ENCODE data around the gene OR1N1.

DNA sequence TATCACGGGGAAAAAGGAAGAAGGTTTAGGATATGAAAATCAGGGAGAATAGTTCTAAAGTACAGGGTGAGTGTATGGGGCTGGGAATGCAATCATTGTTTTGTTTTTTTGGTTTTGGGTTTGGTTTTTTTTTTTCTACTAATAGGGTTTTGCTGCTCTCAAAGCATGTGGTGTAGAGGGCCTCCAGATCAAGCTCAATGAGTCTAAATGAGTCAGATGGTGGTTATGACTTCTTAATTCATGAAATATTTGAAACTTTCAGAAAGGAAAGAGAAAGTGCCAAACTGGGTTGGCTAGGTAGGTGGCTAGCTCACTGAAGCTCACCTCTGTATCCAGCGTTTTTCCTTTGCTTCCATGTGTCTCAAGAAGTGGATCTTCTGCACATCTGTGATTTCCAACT is 45.4 kb upstream of the OR1N1 start:
- TF ChIP-seq FOXK1 (CRISPR knock-in tag; IDR thresholded peaks at IDR 0.05; ENCODE audit: borderline replicate concordance, low read depth) (no peak), SMAD3 (CRISPR knock-in tag; IDR thresholded peaks at IDR 0.05) (no peak), ZNF138 (CRISPR knock-in tag; IDR thresholded peaks at IDR 0.05; ENCODE audit: low read depth) (no peak), PAF1 (CRISPR knock-in tag; IDR thresholded peaks at IDR 0.05) (no peak), ZNF274 (CRISPR knock-in tag; IDR thresholded peaks at IDR 0.05) (no peak), POLR2A (IDR thresholded peaks at IDR 0.05; ENCODE audit: insufficient read depth in 1 of 2, low read depth in 2 of 2, low read length in 2 of 2) (no peak), ELF1 (CRISPR knock-in tag; IDR thresholded peaks at IDR 0.05) (no peak), NFE2L2 (IDR thresholded peaks at IDR 0.05; ENCODE audit: low read length) (no peak), ZNF124 (CRISPR knock-in tag; IDR thresholded peaks at IDR 0.05) (no peak), PHB2 (IDR thresholded peaks at IDR 0.05; ENCODE audit: partially characterized antibody) (no peak), SMC3 (IDR thresholded peaks at IDR 0.05; ENCODE audit: low read length) (no peak), NFE2 (CRISPR knock-in tag; IDR thresholded peaks at IDR 0.05) (no peak)
- TF ChIP-seq, protein P1, sequence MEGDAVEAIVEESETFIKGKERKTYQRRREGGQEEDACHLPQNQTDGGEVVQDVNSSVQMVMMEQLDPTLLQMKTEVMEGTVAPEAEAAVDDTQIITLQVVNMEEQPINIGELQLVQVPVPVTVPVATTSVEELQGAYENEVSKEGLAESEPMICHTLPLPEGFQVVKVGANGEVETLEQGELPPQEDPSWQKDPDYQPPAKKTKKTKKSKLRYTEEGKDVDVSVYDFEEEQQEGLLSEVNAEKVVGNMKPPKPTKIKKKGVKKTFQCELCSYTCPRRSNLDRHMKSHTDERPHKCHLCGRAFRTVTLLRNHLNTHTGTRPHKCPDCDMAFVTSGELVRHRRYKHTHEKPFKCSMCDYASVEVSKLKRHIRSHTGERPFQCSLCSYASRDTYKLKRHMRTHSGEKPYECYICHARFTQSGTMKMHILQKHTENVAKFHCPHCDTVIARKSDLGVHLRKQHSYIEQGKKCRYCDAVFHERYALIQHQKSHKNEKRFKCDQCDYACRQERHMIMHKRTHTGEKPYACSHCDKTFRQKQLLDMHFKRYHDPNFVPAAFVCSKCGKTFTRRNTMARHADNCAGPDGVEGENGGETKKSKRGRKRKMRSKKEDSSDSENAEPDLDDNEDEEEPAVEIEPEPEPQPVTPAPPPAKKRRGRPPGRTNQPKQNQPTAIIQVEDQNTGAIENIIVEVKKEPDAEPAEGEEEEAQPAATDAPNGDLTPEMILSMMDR (CRISPR knock-in tag; IDR thresholded peaks at IDR 0.05), result no peak
- TF ChIP-seq, protein P2, sequence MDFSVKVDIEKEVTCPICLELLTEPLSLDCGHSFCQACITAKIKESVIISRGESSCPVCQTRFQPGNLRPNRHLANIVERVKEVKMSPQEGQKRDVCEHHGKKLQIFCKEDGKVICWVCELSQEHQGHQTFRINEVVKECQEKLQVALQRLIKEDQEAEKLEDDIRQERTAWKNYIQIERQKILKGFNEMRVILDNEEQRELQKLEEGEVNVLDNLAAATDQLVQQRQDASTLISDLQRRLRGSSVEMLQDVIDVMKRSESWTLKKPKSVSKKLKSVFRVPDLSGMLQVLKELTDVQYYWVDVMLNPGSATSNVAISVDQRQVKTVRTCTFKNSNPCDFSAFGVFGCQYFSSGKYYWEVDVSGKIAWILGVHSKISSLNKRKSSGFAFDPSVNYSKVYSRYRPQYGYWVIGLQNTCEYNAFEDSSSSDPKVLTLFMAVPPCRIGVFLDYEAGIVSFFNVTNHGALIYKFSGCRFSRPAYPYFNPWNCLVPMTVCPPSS (IDR thresholded peaks at IDR 0.05), result no peak

Data from HepG2 (cell line).